Activated CD4-positive, alpha-beta T cell treated with anti-CD3 and anti-CD28 coated beads, Interleukin-2, amount 50 U/mL, for 4 hours (primary cell): ENCODE measurements around the gene C1orf198.

ENCODE experiments used
- DNase-seq, 2 experiments: peaks; one replicate each; pipeline ENCODE4 v3.0.0-alpha.2; 2020

C1orf198 gene

DNA sequence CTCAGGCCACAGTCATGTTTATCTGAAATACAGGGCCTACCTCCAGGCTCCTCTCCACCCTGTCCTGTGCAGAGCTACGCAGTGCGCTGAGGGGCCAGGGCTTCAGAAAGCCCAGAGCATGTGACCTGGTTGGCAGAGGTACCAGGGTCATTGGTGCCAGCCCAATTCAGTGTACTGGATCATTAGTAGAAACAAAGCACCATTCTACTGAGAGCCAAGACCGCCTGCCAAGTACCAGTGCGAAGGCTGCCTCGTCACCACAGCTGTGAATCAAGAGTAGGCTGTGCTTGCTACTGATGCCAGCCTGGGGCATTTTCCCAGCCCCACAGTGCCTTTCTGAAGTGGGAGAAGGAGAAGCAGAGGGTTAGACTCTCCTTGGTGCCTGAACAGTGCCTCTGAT lies 61.3 kb downstream of the C1orf198 start:
- DNase-seq, result no peak

- DNase-seq, result no peak
Observed at GRCh38 chr1:230806552-230806951, 61.8 kb downstream of the C1orf198 start.

GRCh38 chr1:230804396-230804795 lies 63.9 kb downstream of the C1orf198 start:
- DNase-seq, result no peak

DNA sequence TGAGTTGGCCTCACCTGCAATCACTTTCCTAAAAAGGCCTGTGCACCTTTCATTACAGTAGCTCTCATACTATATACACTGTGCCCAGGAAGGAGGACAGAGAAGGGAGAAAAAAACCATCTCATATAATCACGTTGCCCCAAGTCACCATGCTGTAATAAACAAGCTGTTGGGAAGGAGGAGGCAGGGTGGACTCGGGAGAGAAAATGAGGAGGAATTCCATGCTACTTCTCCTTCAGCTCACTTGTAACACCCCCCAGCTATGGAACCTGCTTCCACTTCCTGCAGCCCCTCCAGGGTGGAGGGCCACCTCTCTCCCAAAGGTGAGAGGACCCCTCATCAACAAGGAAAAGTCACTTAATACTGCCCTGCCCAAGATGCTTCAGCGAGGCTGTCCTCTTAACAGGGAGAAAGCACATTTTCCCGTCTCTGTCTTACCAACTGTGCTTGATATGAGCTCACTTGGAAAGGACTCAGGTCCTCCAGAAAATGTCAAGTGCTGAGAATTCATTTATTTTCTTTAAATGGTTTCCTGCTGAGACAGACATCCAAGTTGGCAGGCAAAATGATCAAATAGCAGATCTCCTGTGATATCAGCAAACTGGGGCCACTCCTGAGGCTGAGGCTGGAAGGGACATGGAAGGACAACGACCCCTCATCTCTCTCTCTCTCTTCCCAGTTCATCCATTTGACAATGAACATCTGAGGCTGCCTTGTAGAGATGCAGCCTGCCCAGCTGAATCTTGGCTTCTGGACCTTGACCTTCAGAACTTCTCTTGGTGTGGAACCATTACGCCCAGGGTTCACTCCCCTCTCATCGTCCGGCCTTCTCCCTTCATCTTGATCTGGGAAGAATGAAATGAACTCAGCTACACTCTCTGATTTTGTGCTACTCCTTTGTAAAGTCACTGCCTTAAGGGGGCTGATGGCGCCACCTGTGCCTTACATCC lies 67.2 kb downstream of the C1orf198 start:
- no peak for DNase-seq

GRCh38 chr1:230798491-230798890 lies 69.8 kb downstream of the C1orf198 start:
- no peak for DNase-seq

GRCh38 chr1:230797942-230798365 lies 70.4 kb downstream of the C1orf198 start:
- no peak for DNase-seq

- no peak for DNase-seq
Observed at GRCh38 chr1:230797376-230797920, 70.9 kb downstream of the C1orf198 start.

- no peak for DNase-seq
Observed at GRCh38 chr1:230796626-230797025, 71.7 kb downstream of the C1orf198 start.

GRCh38 chr1:230794871-230795605 lies 73.3 kb downstream of the C1orf198 start:
- DNase-seq, result no peak

GRCh38 chr1:230794431-230794830 lies 73.9 kb downstream of the C1orf198 start:
- DNase-seq, result no peak

DNA sequence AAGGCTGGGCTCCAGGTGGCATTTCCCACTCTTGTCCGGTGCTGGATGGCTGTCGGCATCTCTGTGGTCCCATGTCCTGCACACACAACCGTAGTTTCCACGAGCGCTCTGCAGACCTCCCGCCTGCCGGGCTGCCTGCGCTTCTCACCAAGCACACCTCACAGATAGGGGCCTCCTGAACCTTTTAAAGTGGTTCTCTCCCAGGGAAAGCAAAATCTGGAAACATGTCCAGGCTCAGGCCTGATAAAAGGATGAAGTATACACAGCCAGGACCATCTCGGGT lies 74.9 kb downstream of the C1orf198 start:
- DNase-seq, result no peak

- DNase-seq, result no peak
Observed at GRCh38 chr1:230792691-230793462, 75.4 kb downstream of the C1orf198 start.

DNA sequence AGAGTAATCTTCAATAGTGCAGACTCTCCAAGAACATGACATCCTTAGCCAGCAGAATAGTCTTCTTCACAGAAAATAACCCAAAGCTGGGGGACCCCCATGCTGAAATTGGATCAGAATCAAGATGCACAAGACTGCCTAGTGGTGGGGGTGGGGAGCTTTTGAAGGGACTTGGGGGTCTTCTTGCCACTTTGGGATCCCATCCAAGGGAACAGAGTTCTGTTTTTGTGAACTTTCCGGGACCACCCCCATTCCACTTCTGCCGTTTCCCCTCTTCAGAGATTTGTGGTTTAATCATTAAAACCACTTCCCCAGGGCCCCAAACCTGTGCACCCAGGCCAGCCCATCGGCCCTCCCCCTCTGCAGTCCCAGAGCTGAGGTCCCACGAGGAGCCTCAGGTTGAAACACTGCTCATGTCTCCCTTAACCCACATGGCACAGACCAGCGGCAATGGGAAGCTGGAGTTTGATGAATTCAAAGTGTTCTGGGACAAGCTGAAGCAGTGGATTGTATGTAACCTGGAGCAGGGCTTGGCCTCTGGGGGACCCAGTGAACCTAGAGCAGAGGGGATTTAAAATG lies 76.2 kb downstream of the C1orf198 start:
- DNase-seq, result no peak

- no peak for DNase-seq
Observed at GRCh38 chr1:230790026-230790425, 78.3 kb downstream of the C1orf198 start.

DNA sequence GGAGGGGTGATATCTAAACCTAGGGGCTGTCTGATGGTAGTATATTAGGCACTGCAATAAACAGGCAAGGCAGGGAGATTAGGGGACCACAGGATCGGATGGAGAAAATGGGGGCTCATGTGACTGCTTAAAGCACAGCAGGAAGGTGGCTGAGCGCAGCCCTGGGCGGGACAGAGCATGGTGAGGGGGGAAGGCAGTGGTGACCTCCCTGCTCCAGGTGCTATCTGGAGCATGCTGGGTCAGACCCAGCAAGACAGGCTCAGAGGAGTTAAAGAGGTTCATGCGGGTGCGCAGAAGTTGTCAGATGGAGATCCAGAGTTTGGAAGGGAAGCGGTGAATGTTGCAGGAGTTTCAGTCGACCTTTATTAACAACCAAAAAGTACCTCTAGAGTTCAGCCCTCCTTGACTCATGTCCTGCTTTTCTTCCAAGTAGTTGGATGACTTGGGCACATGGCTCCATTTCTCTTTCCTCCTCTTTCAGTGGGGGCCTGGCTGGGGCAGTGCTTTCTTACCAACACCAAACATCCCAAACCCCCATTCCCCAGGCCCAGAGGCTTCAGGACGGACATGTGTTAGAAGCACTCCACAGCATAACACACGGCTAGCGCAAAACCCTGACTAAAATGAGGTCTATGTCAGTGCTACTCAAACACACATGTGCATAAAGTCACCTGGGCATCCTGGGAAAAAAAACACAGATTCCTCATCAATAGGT lies 79.6 kb downstream of the C1orf198 start:
- DNase-seq, result no peak

DNA sequence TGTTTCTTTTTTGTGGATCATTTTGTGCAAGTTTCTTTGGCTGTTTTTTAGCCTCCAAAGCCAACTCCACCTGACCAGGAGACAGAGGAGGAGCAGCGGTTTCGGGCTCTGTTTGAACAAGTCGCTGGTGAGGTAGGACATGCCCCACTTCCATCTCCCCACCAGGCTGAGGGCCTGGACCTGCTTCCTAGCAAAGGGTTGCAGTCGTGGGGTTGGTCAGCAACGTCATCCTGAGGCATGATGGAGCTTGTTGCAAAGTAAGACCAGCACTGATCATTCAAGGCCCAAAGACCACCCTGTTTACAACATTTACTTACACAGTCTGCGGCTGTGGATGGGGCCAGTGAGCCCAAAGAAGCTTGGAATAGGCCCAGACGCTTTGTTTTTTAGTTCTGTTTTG lies 80.8 kb downstream of the C1orf198 start:
- no peak for DNase-seq
